NCI-H1694 (cell line): ENCODE results near the gene GMPPA.

ENCODE experiments used
- DNase-seq: peaks from one replicate; lab custom pipeline; 2025; lab: John Stamatoyannopoulos, UW

GMPPA gene

GRCh38 chr2:219521066-219521880 lies 22.6 kb downstream of the GMPPA start:
- DNase-seq, result peak; percentile 38

- DNase-seq, result no peak
Observed at GRCh38 chr2:219522111-219523030, 23.7 kb downstream of the GMPPA start.

- DNase-seq, result no peak
Observed at GRCh38 chr2:219523031-219523671, 24.5 kb downstream of the GMPPA start.

GRCh38 chr2:219524817-219525216 lies 26.1 kb downstream of the GMPPA start:
- no peak for DNase-seq

GRCh38 chr2:219525533-219526232 lies 27.0 kb downstream of the GMPPA start:
- no peak for DNase-seq

GRCh38 chr2:219526320-219527075 lies 27.8 kb downstream of the GMPPA start:
- DNase-seq, result no peak

- DNase-seq, result no peak
Observed at GRCh38 chr2:219527076-219527394, 28.3 kb downstream of the GMPPA start.

GRCh38 chr2:219527472-219527871 lies 28.8 kb downstream of the GMPPA start:
- no peak for DNase-seq

- DNase-seq, result peak; percentile 83
Observed at GRCh38 chr2:219530048-219530963, 31.6 kb downstream of the GMPPA start.

GRCh38 chr2:219531639-219532377 lies 33.1 kb downstream of the GMPPA start:
- no peak for DNase-seq

GRCh38 chr2:219532378-219532649 lies 33.6 kb downstream of the GMPPA start:
- DNase-seq, result no peak

GRCh38 chr2:219533930-219534661 lies 35.4 kb downstream of the GMPPA start:
- DNase-seq, result no peak

- DNase-seq, result no peak
Observed at GRCh38 chr2:219536425-219536824, 37.7 kb downstream of the GMPPA start.

- no peak for DNase-seq
Observed at GRCh38 chr2:219536967-219537366, 38.3 kb downstream of the GMPPA start.

GRCh38 chr2:219537657-219538488 lies 39.2 kb downstream of the GMPPA start:
- DNase-seq, result no peak

GRCh38 chr2:219538504-219538951 lies 39.8 kb downstream of the GMPPA start:
- DNase-seq, result no peak

- no peak for DNase-seq
Observed at GRCh38 chr2:219538956-219539788, 40.5 kb downstream of the GMPPA start.
